A673 (cell line): ENCODE measurements around the gene KCNIP3. TPM values are rescaled to one million over a fixed set of nuclear protein-coding genes. Genes with fewer than 3 reads are reported as not detected.

ENCODE experiments used
- BruUV-seq: library from RNA; stranded (reverse); fragments of 400-500 nt; replicated peaks from 2 replicates; lab custom pipeline; 2021; lab: Mats Ljungman, UMichigan
- CTCF ChIA-PET: fragments of 300-600 bp; sonication (Branson Sonifier 250); formaldehyde crosslinking; loops from one replicate; lab custom pipeline; 2022; ENCODE audit warnings: antibody characterized with exemption; lab: Charles Lee
- POLR2A ChIA-PET: fragments of 300-600 bp; sonication (Branson Sonifier 250); formaldehyde crosslinking; loops from one replicate; lab custom pipeline; 2022; ENCODE audit warnings: antibody characterized with exemption; ENCODE audit not compliant: low non-redundant PET; lab: Charles Lee
- DNase-seq: peaks from one replicate; pipeline ENCODE4 v3.0.0-alpha.2; 2015; ENCODE audit warnings: low spot score
- H3K27ac ChIP-seq: fragments of 200-600 bp; sonication (generic); 2 replicates; pipeline ENCODE4 v1.5.1; 2016; ENCODE audit warnings: mixed run types, low read depth, mild to moderate bottlenecking, mixed read lengths, antibody characterized with exemption, low read length; ENCODE audit not compliant: poor library complexity, severe bottlenecking
- H3K27me3 ChIP-seq: fragments of 200-600 bp; sonication (generic); replicated peaks from 2 replicates; pipeline ENCODE4 v1.6.1; 2017; ENCODE audit warnings: mixed run types, low read depth, mild to moderate bottlenecking, mixed read lengths, antibody characterized with exemption, low read length; ENCODE audit not compliant: insufficient read depth, poor library complexity
- H3K36me3 ChIP-seq: fragments of 200-600 bp; sonication (generic); 2 replicates; pipeline ENCODE4 v1.6.1; 2016; ENCODE audit warnings: mixed run types, mild to moderate bottlenecking, mixed read lengths, antibody characterized with exemption, low read length; ENCODE audit not compliant: insufficient read depth, poor library complexity, severe bottlenecking
- H3K4me1 ChIP-seq: fragments of 200-600 bp; sonication (generic); 2 replicates; pipeline ENCODE4 v1.6.1; 2017; ENCODE audit warnings: mixed run types, mild to moderate bottlenecking, mixed read lengths, antibody characterized with exemption, low read length; ENCODE audit not compliant: insufficient read depth, poor library complexity, severe bottlenecking
- H3K4me3 ChIP-seq: fragments of 200-600 bp; sonication (generic); 2 replicates; pipeline ENCODE4 v1.5.1; 2016; ENCODE audit warnings: low read depth, mixed run types, mild to moderate bottlenecking, mixed read lengths, low read length; ENCODE audit not compliant: poor library complexity, severe bottlenecking
- H3K9me3 ChIP-seq: fragments of 200-600 bp; sonication (generic); 2 replicates; pipeline ENCODE4 v1.6.1; 2016; ENCODE audit warnings: mixed run types, low read depth, mild to moderate bottlenecking, mixed read lengths, antibody characterized with exemption, low read length; ENCODE audit not compliant: poor library complexity, severe bottlenecking
- EZH2 ChIP-seq: fragments of 200-600 bp; sonication (generic); IDR thresholded peaks from 2 replicates; pipeline ENCODE4 v1.6.1; 2017; ENCODE audit warnings: borderline replicate concordance, low read depth, mild to moderate bottlenecking, mixed read lengths, antibody characterized with exemption, low read length; ENCODE audit not compliant: poor library complexity, severe bottlenecking
- intact Hi-C: fragments of 100-400 bp; cut with micrococcal nuclease; formaldehyde crosslinking; loops from one replicate; pipeline ENCODE4 v1.10.0; 2022; ENCODE audit not compliant: unreplicated experiment
- total RNA-seq: library from RNA; stranded (reverse); gene quantifications from 2 replicates; pipeline ENCODE4 v1.2.3, GENCODE V29; 2021
- TF ChIP-seq, protein P1 (sequence below): fragments of 300-800, 200-600 bp; sonication (generic); conservative IDR thresholded peaks from 2 replicates; pipeline ENCODE4 v1.5.1; 2017; ENCODE audit warnings: low read depth, mild to moderate bottlenecking, antibody characterized with exemption, low read length, moderate library complexity, mixed read lengths

The KCNIP3 gene
- total RNA-seq, 1 experiment from 2014 or later = 0.45 TPM

DNA sequence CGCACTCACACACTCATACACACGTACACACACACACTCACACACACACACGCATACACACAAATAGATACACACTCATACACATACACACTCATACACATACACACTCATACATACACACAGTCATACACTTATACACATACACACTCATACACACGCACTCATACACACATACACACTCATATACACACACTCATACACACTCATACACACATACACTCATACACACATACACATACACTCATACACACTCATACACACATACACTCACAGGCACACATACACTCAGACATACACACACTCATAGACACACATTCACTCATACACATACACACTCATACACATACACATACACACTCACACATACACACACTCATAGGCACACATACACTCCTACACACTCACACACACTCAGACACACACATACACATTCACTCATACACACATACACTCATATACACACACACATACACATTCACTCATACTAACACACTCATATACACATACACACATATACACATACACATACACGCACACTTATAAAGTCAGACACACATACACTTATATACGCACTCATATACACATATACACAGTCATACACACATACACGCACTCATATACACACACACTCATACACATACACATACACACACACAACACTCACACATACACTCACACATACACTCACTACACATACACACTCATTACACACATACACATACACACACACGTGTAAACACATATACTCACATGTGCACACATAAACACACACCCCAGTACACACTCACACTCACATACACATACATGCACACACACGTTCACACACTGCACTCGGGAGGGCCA is 28.7 kb downstream of the KCNIP3 start:
- Histone ChIP-seq H3K9me3 (no peaks in the 10 kb centered on the region), H3K4me3 (no peak overlapping the region), H3K4me1 (no peaks in the 10 kb centered on the region), H3K27me3 (no peaks in the 10 kb centered on the region), H3K27ac (no peak overlapping the region), H3K36me3 (no peaks in the 10 kb centered on the region)
- TF ChIP-seq, protein P1, sequence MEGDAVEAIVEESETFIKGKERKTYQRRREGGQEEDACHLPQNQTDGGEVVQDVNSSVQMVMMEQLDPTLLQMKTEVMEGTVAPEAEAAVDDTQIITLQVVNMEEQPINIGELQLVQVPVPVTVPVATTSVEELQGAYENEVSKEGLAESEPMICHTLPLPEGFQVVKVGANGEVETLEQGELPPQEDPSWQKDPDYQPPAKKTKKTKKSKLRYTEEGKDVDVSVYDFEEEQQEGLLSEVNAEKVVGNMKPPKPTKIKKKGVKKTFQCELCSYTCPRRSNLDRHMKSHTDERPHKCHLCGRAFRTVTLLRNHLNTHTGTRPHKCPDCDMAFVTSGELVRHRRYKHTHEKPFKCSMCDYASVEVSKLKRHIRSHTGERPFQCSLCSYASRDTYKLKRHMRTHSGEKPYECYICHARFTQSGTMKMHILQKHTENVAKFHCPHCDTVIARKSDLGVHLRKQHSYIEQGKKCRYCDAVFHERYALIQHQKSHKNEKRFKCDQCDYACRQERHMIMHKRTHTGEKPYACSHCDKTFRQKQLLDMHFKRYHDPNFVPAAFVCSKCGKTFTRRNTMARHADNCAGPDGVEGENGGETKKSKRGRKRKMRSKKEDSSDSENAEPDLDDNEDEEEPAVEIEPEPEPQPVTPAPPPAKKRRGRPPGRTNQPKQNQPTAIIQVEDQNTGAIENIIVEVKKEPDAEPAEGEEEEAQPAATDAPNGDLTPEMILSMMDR = no peak
- TF ChIP-seq EZH2 = no peak
- POLR2A ChIA-PET = no interaction called here
- BruUV-seq = no TSS peak
- intact Hi-C loops = no loop called here
- CTCF ChIA-PET = no interaction called here
- no peak for DNase-seq

DNA sequence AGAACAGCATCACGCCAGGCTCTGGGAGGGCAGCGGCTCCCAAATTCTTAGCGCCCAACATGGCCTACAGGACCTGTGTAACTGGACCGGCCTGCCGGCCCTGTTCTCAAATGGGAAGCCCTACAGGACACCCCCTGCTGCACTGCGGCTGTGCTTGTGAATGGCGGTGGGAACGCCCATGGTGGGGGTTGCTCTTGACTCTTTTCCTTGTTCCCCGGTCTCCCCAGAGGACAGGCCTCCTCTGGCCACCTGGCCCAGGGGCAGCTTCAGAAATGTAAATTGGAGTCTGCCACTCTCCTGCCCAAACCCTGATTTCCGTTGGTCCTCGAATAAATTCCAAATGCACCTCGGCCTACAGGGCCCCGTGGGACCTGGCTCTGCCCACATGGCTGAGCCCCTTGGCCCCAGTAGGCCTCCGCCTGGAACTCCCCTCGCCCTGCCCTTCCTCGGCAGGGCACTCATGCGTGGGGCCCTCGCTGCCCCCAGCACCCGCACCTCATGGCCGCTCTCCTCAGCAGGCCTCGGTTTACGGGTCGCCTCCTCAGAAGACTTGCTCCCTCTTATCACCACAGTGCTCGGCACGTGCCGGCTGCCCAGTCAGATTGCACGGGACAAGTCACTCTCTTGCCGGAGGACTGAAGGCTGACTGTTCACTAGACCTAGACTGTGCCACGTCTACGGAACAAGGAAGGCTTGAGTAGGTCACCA is 29.4 kb downstream of the KCNIP3 start:
- intact Hi-C loops = no loop called here
- POLR2A ChIA-PET = no interaction called here
- Histone ChIP-seq H3K36me3 (no peaks in the 10 kb centered on the region), H3K27ac (no peak overlapping the region), H3K4me1 (no peaks in the 10 kb centered on the region), H3K9me3 (no peaks in the 10 kb centered on the region), H3K27me3 (no peaks in the 10 kb centered on the region), H3K4me3 (no peak overlapping the region)
- BruUV-seq = no TSS peak
- DNase-seq = no peak
- CTCF ChIA-PET = no interaction called here
- TF ChIP-seq EZH2 = no peak
- TF ChIP-seq, protein P1 = no peak

DNA sequence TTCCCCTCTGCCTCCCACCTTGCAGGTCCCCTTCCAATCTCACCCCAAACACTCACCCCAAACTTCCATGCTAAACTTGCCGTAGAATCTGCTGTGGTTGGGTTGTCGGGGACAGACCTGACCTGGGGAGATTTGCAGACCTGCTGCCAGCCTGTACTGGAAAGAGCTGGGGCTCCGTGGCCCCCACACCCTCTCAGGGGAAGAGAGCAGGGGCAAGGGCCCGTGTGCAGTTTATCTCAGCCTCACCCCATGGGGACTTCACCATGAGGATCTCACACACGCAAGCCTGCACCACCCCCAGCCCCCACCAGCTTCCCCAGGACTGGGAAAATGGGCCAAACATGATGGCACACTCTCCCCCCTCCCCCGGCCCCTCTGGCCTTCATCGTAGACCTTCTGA is 30.7 kb downstream of the KCNIP3 start:
- Histone ChIP-seq H3K27ac (no peak overlapping the region), H3K4me3 (no peak overlapping the region), H3K36me3 (no peaks in the 10 kb centered on the region), H3K9me3 (no peaks in the 10 kb centered on the region), H3K4me1 (no peaks in the 10 kb centered on the region), H3K27me3 (no peaks in the 10 kb centered on the region)
- no peak for TF ChIP-seq EZH2
- TF ChIP-seq, protein P1 = no peak
- intact Hi-C loops = no loop called here
- no peak for DNase-seq
- CTCF ChIA-PET = no interaction called here
- no TSS peak for BruUV-seq
- POLR2A ChIA-PET = no interaction called here
